Fibroblast of the aortic adventitia (primary cell): ENCODE data around the gene LURAP1L. TPM values are rescaled to one million over a fixed set of nuclear protein-coding genes. Genes with fewer than 3 reads are reported as not detected.

Experiments
- DNase-seq: peaks from one replicate; pipeline ENCODE4 v3.0.0-alpha.2; 2010; ENCODE audit warnings: low read depth
- H3K4me3 ChIP-seq: 2 replicates; pipeline ENCODE4 v1.5.1; 2011; ENCODE audit warnings: low read depth, mild to moderate bottlenecking, control low read depth, low read length, moderate library complexity
- CTCF ChIP-seq: IDR thresholded peaks from 2 replicates; pipeline ENCODE4 v1.5.1; 2011; ENCODE audit warnings: mild to moderate bottlenecking, low read length, control low read depth, inconsistent platforms; ENCODE audit not compliant: insufficient read depth
- total RNA-seq: library from RNA; depleted of rRNA; stranded (reverse); fragments of >200 nt; gene quantifications from 2 replicates; pipeline ENCODE4 v1.2.3, GENCODE V29; 2012; ENCODE audit warnings: low replicate concordance

Gene LURAP1L
- total RNA-seq, 1 donor: 47.5 TPM

DNA sequence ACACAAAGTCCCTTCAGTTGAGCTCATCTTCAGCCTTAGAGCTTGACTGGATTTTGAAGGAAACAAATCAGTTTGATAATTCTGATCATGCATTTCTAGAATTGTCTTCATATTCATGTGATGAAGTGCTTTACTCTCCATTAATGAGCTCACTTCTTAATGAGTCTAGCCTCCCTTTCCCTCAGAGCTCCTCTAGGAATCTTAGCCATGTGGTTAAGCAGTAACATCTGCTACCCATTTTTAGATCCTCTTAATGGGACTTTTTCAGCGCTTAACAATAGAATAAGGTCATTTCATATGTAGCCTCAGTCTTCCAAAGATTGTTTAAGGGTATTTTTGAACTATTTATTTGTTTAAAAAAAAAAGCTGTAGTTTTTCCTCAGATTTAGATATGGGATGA, 36.9 kb upstream of the LURAP1L start:
- no peak for DNase-seq
- no peak for TF ChIP-seq CTCF
- H3K4me3 ChIP-seq: no peak overlapping the region

DNA sequence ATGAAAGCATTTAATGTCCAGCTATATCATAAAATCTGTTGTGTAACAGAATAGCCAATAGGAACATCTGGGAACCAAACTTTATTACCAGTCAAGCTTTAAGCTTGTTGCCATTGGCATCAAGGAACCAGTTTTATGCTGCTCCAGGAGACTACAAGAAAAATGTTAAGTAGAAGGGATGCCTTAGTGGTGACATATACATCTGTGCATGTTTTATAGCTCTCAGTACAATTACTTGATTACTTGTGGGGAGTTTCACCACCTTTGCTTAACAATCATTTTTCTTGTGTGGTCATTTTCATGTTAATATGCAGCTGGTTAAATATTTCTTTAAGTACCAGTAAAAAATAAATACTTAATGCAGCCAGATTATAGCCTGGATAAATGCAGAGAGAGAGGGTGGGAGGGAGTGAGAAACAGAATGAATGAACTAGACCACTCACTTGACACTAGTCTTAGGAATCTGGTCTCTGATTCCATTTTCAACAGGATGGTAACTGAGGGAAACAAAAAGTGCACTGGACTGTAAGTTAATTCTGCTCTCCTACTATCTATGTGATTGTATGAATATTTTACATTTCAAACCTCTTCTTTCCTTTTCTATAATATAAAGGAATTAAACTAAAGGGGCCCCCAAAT, 35.7 kb upstream of the LURAP1L start:
- DNase-seq: no peak
- no peak overlapping the region for H3K4me3 ChIP-seq
- TF ChIP-seq CTCF: no peak

GRCh38 chr9:12740845-12741244, 34.0 kb upstream of the LURAP1L start:
- H3K4me3 ChIP-seq: no peak overlapping the region
- no peak for DNase-seq
- TF ChIP-seq CTCF: no peak

GRCh38 chr9:12748016-12748415, 26.8 kb upstream of the LURAP1L start:
- no peak overlapping the region for H3K4me3 ChIP-seq
- no peak for TF ChIP-seq CTCF
- DNase-seq: peak; percentile 59

- TF ChIP-seq CTCF: no peak
- DNase-seq: no peak
- no peak overlapping the region for H3K4me3 ChIP-seq
Measured at GRCh38 chr9:12748954-12749353, 25.9 kb upstream of the LURAP1L start.

- no peak for TF ChIP-seq CTCF
- no peak for DNase-seq
- no peak overlapping the region for H3K4me3 ChIP-seq
Measured at GRCh38 chr9:12753931-12754330, 20.9 kb upstream of the LURAP1L start.

DNA sequence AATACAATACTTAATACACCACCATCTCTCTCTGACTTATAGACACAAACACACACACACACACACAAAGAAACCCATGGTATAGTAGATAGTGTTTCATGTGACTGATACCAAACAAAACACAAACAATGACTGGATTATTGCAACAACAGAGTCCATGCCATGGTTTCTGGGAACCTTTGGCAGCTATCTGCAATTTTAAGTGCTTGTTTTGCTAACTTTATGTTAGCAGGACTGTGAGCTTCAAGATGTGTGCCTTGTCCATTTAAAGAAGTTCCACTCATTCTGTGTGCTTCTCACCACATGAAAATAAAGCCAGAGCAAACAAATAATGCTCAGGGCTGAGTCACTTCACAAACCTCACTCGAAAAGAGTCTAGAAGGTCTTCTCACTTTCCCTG, 15.1 kb upstream of the LURAP1L start:
- peak; percentile 69 for DNase-seq
- H3K4me3 ChIP-seq: no peak overlapping the region
- TF ChIP-seq CTCF: no peak
